Pulmonary artery endothelial cell (primary cell): ENCODE measurements around the gene TMEM204. TPM values are rescaled to one million over a fixed set of nuclear protein-coding genes. Genes with fewer than 3 reads are reported as not detected.

Experiments
- DNase-seq: peaks from one replicate; pipeline ENCODE4 v3.0.0-alpha.2; 2011; ENCODE audit warnings: low read depth, low spot score
- total RNA-seq: library from RNA; depleted of rRNA; stranded (reverse); fragments of >200 nt; gene quantifications from 2 replicates; pipeline ENCODE4 v1.2.3, GENCODE V29; 2014

TMEM204 gene
- total RNA-seq, 1 donor from 2014 or later: 24.6 TPM

- DNase-seq: no peak
Measured at GRCh38 chr16:1557074-1557473, 23.6 kb downstream of the TMEM204 start.

- no peak for DNase-seq
Measured at GRCh38 chr16:1557576-1557975, 24.1 kb downstream of the TMEM204 start.

- DNase-seq: no peak
Measured at GRCh38 chr16:1559446-1559975, 26.0 kb downstream of the TMEM204 start.

GRCh38 chr16:1560153-1560552 lies 26.7 kb downstream of the TMEM204 start:
- no peak for DNase-seq

DNA sequence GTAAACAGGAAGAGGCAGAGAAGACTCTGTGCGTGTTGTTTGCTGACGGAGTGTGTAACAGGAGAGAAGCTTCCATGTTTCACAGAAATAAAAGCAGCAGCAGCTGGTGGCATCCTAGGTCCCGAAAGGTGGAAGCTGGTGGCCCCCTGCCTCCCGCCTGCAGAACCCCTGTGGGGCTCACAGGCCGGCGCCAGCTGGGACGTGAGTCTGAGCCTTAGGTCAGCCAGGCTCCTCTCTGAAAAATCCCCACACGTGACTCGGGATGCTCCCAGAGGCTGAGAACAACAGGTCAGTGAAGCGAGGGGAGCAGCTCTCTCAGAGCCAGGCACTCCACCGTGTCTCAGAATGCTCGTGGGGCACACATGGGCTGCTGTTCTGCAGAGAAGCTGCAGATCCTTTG lies 27.4 kb downstream of the TMEM204 start:
- DNase-seq: no peak

GRCh38 chr16:1561266-1561665 lies 27.8 kb downstream of the TMEM204 start:
- no peak for DNase-seq

DNA sequence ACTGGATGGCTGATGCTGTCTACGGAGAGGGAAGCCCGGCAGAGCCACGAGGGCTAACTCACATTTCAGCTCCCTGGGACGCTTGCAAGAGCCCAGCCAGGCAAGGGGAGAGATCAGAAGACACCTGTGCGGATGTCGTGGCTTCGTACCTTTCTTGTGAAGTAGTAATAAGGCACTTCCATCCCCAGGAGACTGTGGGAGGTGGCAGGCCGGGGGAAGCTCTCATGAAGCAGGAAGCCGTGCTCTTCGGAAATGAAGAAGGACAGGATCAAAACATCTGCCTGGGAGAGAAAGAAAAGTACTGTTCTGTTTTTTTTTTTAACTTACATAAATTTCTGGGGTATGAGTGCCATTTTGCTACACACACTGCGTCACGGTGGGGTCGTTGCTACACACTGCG lies 28.4 kb downstream of the TMEM204 start:
- DNase-seq: no peak

GRCh38 chr16:1563786-1564185 lies 30.3 kb downstream of the TMEM204 start:
- no peak for DNase-seq

DNA sequence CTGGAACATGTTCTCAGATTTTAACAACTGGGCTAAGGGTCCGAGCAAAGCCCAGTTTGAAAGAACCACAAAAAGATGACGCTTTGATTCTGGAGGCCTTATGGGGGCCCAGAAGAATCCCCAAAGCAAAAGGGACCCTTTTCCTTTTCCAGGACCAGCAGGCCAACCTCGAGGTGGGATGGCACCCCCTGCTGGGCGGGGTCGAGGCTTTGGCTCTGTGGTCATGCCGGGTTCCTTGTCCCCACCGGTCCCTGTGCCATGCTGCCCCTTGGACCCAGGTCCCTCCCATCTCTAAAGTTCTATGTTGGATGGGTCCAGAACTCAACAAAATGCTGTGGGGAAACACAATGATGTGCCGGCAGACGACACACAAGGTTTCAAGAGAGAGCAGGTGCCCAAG lies 30.9 kb downstream of the TMEM204 start:
- no peak for DNase-seq

GRCh38 chr16:1565083-1565805 lies 31.8 kb downstream of the TMEM204 start:
- DNase-seq: no peak

- DNase-seq: no peak
Measured at GRCh38 chr16:1567988-1568387, 34.5 kb downstream of the TMEM204 start.

DNA sequence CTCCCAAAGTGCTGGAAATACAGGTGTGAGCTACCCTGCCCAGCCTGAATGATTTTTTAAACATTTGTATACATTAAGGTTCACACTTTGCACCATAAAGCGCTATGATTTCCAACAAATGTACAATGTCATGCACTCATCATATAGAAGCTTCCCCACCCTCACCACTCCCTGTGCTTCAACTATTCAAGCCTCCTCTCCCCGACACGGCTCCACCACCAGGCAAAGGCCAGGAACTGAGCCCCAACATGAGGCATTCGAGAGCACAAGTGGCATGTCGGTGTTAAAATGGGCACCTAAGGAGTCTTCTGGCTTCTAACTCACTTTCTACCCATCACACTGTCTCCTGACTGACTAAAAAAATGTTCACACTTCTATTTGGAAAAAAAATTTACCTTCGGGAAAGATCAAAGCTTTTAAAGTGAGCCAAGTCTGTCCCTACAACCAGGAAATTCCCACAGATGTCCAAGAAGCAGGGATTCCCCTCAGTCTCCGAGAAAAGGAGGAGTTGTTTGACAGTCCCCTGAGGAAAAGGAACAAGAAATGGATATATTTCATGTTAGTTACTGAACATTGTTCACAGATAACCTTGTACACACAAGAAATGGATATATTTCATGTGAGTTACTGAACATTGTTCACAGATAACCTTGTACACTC lies 37.7 kb downstream of the TMEM204 start:
- no peak for DNase-seq

DNA sequence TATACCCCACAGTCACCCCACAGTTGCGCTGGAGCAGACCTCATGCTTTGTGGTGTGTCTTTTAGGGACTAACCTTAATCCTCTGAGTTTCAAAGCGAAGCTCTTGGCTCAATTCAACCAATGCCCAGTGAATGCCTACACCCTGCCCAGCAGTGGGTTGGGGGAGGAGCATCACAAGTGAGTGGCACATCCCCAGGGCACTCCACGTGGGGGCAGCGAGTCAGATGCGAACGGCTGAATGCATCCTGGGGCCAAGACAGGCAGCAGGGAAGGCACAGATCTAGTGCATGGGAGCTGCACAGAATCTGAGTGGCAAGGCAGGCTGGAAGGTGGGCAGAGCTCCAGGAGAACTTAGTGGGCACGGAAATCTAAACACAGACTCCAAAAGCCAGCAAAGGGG lies 39.2 kb downstream of the TMEM204 start:
- no peak for DNase-seq

- DNase-seq: no peak
Measured at GRCh38 chr16:1573301-1573700, 39.8 kb downstream of the TMEM204 start.

GRCh38 chr16:1575578-1575977 lies 42.1 kb downstream of the TMEM204 start:
- DNase-seq: no peak

DNA sequence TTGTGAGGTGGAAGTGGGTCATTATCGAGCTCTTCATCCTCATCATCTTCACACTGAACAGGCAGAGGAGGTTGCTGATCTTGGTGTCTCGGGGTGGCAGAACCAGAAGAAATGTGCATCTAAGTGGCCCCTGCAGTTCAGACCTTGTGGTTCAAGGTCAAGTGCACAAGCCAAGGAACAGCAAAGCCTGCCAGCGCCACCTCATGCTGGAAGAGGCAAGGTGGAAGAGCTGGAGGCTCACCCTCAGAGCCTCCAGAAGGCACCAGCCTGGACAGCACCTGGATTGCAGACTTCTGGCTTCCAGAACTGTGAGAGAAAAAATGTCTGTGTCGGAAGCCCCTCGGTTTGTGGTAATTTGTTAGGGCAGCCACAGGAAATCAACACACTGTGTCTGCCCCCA lies 45.7 kb downstream of the TMEM204 start:
- no peak for DNase-seq

GRCh38 chr16:1580256-1580655 lies 46.8 kb downstream of the TMEM204 start:
- DNase-seq: peak; percentile 3

GRCh38 chr16:1580956-1581355 lies 47.5 kb downstream of the TMEM204 start:
- no peak for DNase-seq

DNA sequence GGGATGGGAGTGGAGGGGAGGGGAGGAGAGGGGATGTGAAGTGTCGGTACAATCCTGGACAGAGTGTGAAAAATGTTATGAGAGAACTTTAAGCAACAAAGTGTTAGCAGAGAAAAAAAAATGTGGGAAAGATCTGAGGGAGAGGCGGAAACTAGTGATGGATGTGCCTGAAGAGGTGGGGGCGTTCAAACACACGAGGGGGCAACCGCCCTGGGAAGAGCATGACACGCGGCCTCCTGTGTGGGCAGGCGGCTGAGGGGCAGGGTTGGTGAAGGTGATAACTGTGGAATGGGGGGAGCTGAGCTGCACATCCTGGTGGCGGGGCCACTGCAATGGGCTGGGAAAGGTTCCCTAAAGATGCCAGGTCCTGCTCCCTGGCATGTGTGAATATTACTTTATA lies 48.3 kb downstream of the TMEM204 start:
- no peak for DNase-seq

DNA sequence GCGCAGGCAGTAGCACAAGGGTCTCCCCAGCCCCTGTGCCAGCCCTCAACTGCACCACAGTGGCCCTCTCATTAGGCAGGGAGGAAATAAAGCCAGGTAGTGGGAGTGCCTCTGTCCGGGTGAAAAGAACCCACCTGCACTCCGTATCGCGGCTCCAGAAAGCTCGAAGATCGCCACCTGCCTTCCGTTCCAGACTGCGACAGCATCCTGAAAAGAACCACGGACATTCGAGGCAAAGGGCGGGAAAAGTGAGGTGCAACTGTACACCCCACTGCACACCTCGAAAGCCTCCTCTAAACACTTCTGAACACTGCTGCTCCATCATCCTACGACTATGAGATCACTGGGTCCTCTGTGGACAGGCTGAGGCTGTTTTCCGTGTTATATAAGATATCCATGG lies 49.7 kb downstream of the TMEM204 start:
- DNase-seq: no peak

DNA sequence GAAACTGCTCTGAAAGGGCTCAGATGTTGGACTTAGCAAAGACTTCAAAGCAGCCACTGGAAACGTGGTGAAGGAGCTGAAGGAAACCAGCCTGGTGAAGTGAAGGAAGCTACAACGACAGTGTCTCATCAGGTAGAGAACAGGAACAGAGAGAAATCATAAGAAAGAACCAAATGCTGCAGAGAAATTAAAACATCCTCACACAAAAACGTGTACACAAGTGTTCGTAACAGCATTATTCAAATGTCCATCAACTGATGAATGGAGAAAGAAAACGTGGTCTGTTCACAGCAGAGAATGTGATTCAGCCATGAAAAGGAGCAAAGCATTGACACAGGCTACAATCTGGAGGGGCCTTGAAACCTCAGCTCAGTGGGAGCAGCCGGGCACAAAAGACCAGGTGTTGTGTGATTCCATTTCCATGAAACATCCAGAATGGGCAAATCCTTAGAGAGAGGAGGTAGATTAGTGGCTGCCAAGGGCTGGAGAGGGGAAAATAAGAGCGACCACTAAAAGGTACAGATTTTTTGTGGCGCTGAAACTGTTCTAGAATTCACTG lies 51.5 kb downstream of the TMEM204 start:
- no peak for DNase-seq

DNA sequence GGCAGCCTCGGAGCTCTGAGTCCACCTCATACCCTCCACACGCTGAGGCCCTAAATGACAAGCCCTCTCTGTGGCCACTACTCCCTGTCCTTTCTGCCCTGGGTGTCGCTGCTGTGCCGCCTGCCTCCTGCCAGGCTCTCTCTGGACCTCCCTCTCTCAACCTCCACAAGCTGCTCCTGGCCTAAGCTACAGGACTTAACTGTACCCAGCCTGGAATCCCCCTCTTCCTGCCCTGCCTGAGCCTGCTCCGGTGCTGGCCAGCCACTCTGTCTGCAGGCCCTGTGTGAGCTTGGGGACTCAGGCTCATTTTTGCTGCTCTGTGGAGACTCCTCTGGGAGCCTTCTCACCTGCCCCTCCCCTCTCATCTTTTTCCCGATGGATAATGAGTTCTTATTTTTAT lies 56.9 kb downstream of the TMEM204 start:
- no peak for DNase-seq
